MM.1S (cell line): ENCODE measurements around the gene SYNGR1.

Experiments used
- EZH2 ChIP-seq: fragments of 300-600 bp; sonication (generic); optimal IDR thresholded peaks from 2 replicates; pipeline ENCODE3; 2017; ENCODE audit warnings: low read depth, mild to moderate bottlenecking, antibody characterized with exemption, low read length, mixed read lengths
- TF ChIP-seq, protein P1 (sequence below): fragments of 300-600 bp; sonication (generic); IDR thresholded peaks from 2 replicates; pipeline ENCODE4 v1.5.1; 2016; ENCODE audit warnings: antibody characterized with exemption, low read length, mixed read lengths

- TF ChIP-seq, protein P1, sequence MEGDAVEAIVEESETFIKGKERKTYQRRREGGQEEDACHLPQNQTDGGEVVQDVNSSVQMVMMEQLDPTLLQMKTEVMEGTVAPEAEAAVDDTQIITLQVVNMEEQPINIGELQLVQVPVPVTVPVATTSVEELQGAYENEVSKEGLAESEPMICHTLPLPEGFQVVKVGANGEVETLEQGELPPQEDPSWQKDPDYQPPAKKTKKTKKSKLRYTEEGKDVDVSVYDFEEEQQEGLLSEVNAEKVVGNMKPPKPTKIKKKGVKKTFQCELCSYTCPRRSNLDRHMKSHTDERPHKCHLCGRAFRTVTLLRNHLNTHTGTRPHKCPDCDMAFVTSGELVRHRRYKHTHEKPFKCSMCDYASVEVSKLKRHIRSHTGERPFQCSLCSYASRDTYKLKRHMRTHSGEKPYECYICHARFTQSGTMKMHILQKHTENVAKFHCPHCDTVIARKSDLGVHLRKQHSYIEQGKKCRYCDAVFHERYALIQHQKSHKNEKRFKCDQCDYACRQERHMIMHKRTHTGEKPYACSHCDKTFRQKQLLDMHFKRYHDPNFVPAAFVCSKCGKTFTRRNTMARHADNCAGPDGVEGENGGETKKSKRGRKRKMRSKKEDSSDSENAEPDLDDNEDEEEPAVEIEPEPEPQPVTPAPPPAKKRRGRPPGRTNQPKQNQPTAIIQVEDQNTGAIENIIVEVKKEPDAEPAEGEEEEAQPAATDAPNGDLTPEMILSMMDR = no peak
- TF ChIP-seq EZH2 = no peak
These were observed 18.7 kb downstream of the SYNGR1 start for GRCh38 chr22:39368461-39368911.
